Gastrocnemius medialis (tissue), 4 donors: Measurements from ENCODE around the gene ZNF750.

Source experiments
- POLR2A ChIP-seq, 2 donors: fragments of 450-650 bp; IDR thresholded peaks; one replicate each; pipeline ENCODE4 v1.6.1; 2017; ENCODE audit warnings: antibody characterized with exemption in 2 of 2, mild to moderate bottlenecking in 2 of 2, moderate library complexity in 2 of 2
- TF ChIP-seq, protein P1 (sequence below), 5 experiments: fragments of 450-650 bp in 3 of 5; fragments of 200-600 bp in 2 of 5; sonication (generic) in 2 of 5; IDR thresholded peaks in 4 of 5; conservative IDR thresholded peaks in 1 of 5; 1 replicate in 4 of 5; 2 replicates in 1 of 5; pipeline ENCODE4 v1.5.1; 2016 to 2019; ENCODE audit warnings: antibody characterized with exemption in 5 of 5, mild to moderate bottlenecking in 3 of 5, moderate library complexity in 3 of 5

DNA sequence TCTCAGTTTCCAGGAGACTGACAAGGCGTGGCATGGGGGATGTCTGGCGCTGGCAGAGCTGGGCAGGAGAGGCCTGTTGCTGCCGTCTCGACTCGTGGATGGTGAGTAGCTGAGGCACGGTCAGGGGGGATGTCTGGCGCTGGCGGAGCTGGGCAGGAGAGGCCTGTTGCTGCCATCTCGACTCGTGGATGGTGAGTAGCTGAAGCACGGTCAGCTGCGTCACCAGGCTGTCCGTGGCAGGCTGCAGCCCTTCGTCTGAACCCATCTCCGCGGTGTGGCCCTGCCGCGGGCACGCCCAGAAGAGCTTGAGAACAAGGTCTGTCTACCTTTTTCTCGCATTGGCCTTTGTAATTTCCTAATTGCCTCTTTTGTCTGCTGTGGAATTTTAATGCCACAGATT lies 25.0 kb downstream of the ZNF750 start:
- TF ChIP-seq, protein P1, sequence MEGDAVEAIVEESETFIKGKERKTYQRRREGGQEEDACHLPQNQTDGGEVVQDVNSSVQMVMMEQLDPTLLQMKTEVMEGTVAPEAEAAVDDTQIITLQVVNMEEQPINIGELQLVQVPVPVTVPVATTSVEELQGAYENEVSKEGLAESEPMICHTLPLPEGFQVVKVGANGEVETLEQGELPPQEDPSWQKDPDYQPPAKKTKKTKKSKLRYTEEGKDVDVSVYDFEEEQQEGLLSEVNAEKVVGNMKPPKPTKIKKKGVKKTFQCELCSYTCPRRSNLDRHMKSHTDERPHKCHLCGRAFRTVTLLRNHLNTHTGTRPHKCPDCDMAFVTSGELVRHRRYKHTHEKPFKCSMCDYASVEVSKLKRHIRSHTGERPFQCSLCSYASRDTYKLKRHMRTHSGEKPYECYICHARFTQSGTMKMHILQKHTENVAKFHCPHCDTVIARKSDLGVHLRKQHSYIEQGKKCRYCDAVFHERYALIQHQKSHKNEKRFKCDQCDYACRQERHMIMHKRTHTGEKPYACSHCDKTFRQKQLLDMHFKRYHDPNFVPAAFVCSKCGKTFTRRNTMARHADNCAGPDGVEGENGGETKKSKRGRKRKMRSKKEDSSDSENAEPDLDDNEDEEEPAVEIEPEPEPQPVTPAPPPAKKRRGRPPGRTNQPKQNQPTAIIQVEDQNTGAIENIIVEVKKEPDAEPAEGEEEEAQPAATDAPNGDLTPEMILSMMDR (IDR thresholded peaks at IDR 0.05 in 4 of 5, conservative IDR thresholded peaks at IDR 0.05 in 1 of 5), result no peak
- no peak for TF ChIP-seq POLR2A (IDR thresholded peaks at IDR 0.05)
